ENCODE results near the gene OPCML. TPM values are rescaled to one million over a fixed set of nuclear protein-coding genes. Genes with fewer than 3 reads are reported as not detected.

Gene OPCML
- polyA plus RNA-seq, 1 donor from 2014 or later, result 11.6 TPM

DNA sequence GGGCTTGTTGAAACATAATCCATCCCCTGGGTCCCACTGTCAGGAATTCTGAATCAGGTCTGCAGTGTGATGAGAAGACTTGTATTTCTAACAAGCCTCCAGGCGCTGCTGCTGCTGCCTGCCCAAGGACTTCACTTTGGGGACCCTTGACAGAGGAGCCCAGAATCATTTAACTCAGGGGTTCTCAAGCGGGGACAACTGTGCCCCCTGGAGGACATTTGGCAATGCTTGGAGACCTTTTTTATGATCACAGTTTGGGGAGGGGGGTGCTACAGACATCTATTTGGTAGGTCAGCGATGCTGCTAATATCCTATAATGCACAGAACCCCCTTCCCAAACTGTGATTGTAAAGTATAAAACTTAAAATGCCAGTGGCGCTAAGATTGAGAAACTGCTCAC lies 312.8 kb downstream of the OPCML start:
- no peaks in the 10 kb centered on the region for H4K20me1 ChIP-seq (ENCODE audit: insufficient read depth)
- H3K4me3 ChIP-seq (ENCODE audit: low read length), result no peak overlapping the region
- H2AFZ ChIP-seq (ENCODE audit: low read depth, low read length), result no peak overlapping the region
- no peaks in the 10 kb centered on the region for H3K36me3 ChIP-seq (ENCODE audit: insufficient read depth, low read length)
- TF ChIP-seq SMC3 (conservative IDR thresholded peaks at IDR 0.05; ENCODE audit: poor library complexity) (no peak), POLR2AphosphoS5 (IDR thresholded peaks at IDR 0.05) (no peak), MXI1 (conservative IDR thresholded peaks at IDR 0.05; ENCODE audit: poor library complexity, severe bottlenecking) (no peak), EP300 (conservative IDR thresholded peaks at IDR 0.05; ENCODE audit: poor library complexity, severe bottlenecking) (no peak), EZH2 (IDR thresholded peaks at IDR 0.05; ENCODE audit: borderline replicate concordance, insufficient read depth, low read length, poor library complexity, severe bottlenecking) (no peak), REST (IDR thresholded peaks at IDR 0.05; ENCODE audit: borderline replicate concordance) (no peak), TAF1 (IDR thresholded peaks at IDR 0.05; ENCODE audit: low read depth) (no peak), RAD21 (conservative IDR thresholded peaks at IDR 0.05) (no peak)
- TF ChIP-seq, protein P1, sequence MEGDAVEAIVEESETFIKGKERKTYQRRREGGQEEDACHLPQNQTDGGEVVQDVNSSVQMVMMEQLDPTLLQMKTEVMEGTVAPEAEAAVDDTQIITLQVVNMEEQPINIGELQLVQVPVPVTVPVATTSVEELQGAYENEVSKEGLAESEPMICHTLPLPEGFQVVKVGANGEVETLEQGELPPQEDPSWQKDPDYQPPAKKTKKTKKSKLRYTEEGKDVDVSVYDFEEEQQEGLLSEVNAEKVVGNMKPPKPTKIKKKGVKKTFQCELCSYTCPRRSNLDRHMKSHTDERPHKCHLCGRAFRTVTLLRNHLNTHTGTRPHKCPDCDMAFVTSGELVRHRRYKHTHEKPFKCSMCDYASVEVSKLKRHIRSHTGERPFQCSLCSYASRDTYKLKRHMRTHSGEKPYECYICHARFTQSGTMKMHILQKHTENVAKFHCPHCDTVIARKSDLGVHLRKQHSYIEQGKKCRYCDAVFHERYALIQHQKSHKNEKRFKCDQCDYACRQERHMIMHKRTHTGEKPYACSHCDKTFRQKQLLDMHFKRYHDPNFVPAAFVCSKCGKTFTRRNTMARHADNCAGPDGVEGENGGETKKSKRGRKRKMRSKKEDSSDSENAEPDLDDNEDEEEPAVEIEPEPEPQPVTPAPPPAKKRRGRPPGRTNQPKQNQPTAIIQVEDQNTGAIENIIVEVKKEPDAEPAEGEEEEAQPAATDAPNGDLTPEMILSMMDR (IDR thresholded peaks at IDR 0.05; ENCODE audit: poor library complexity, severe bottlenecking), result no peak
- H3K4me2 ChIP-seq (ENCODE audit: low read length), result no peak overlapping the region
- no peak overlapping the region for H3K27ac ChIP-seq (ENCODE audit: low read length)
- no peaks in the 10 kb centered on the region for H3K79me2 ChIP-seq (replicated peaks; ENCODE audit: insufficient read depth, low read length)
- H3K9me3 ChIP-seq (ENCODE audit: low read length), result no peaks in the 10 kb centered on the region
- no peaks in the 10 kb centered on the region for H3F3A ChIP-seq (ENCODE audit: insufficient read depth, low read length, poor library complexity, severe bottlenecking)
- H3K27me3 ChIP-seq (ENCODE audit: insufficient read depth, low read depth, low read length), result no peaks in the 10 kb centered on the region
- no peak overlapping the region for H3K9ac ChIP-seq (ENCODE audit: low read length)
- H3K9me2 ChIP-seq (ENCODE audit: insufficient read depth, low read length), result no peaks in the 10 kb centered on the region

GRCh38 chr11:133216813-133217212 lies 315.5 kb downstream of the OPCML start:
- H3K4me2 ChIP-seq (ENCODE audit: low read length), result no peak overlapping the region
- no peaks in the 10 kb centered on the region for H3K36me3 ChIP-seq (ENCODE audit: insufficient read depth, low read length)
- no peak overlapping the region for H3K4me3 ChIP-seq (ENCODE audit: low read length)
- no peaks in the 10 kb centered on the region for H3F3A ChIP-seq (ENCODE audit: insufficient read depth, low read length, poor library complexity, severe bottlenecking)
- H2AFZ ChIP-seq (ENCODE audit: low read depth, low read length), result no peak overlapping the region
- H3K27ac ChIP-seq (ENCODE audit: low read length), result no peak overlapping the region
- no peaks in the 10 kb centered on the region for H3K9me2 ChIP-seq (ENCODE audit: insufficient read depth, low read length)
- no peaks in the 10 kb centered on the region for H3K79me2 ChIP-seq (replicated peaks; ENCODE audit: insufficient read depth, low read length)
- H3K9ac ChIP-seq (ENCODE audit: low read length), result no peak overlapping the region
- TF ChIP-seq, protein P1 (IDR thresholded peaks at IDR 0.05; ENCODE audit: poor library complexity, severe bottlenecking), result no peak
- TF ChIP-seq POLR2AphosphoS5 (IDR thresholded peaks at IDR 0.05) (no peak), EZH2 (IDR thresholded peaks at IDR 0.05; ENCODE audit: borderline replicate concordance, insufficient read depth, low read length, poor library complexity, severe bottlenecking) (no peak), TAF1 (IDR thresholded peaks at IDR 0.05; ENCODE audit: low read depth) (no peak), RAD21 (conservative IDR thresholded peaks at IDR 0.05) (no peak), EP300 (conservative IDR thresholded peaks at IDR 0.05; ENCODE audit: poor library complexity, severe bottlenecking) (no peak), REST (IDR thresholded peaks at IDR 0.05; ENCODE audit: borderline replicate concordance) (no peak), MXI1 (conservative IDR thresholded peaks at IDR 0.05; ENCODE audit: poor library complexity, severe bottlenecking) (no peak)
- no peaks in the 10 kb centered on the region for H4K20me1 ChIP-seq (ENCODE audit: insufficient read depth)
- no peaks in the 10 kb centered on the region for H3K9me3 ChIP-seq (ENCODE audit: low read length)
- H3K27me3 ChIP-seq (ENCODE audit: insufficient read depth, low read depth, low read length), result no peaks in the 10 kb centered on the region
